H1 (cell line): ENCODE data around the gene TM9SF1. TPM values are rescaled to one million over a fixed set of nuclear protein-coding genes. Genes with fewer than 3 reads are reported as not detected.

ENCODE experiments used
- CTCF ChIA-PET: fragments of 300-600 bp; sonication (Branson Sonifier 250); formaldehyde crosslinking; loops from one replicate; lab custom pipeline; 2021; ENCODE audit not compliant: partially characterized antibody; lab: Charles Lee
- POLR2A ChIA-PET: fragments of 300-600 bp; sonication (Branson Sonifier 250); formaldehyde crosslinking; loops from one replicate; lab custom pipeline; 2021; ENCODE audit warnings: inconsistent platforms; ENCODE audit not compliant: partially characterized antibody; lab: Charles Lee
- DNase-seq, 2 experiments: peaks; one replicate each; pipeline versions ENCODE4 v3.0.0 to v3.0.0-alpha.2; 2010 to 2022; ENCODE audit warnings: low spot score in 2 of 2, low read depth in 1 of 2, mixed read lengths in 1 of 2
- FAIRE-seq: peaks from 2 replicates; lab custom pipeline; 2011; peaks lifted over from hg19 to GRCh38; lab: Jason Lieb, UNC
- H2AFZ ChIP-seq: 2 replicates; pipeline ENCODE4 v1.8.1; 2012; ENCODE audit warnings: low read length, inconsistent platforms
- H2AK5ac ChIP-seq: 2 replicates; pipeline ENCODE4 v1.6.1; 2013; ENCODE audit warnings: low read depth, low read length
- H2BK120ac ChIP-seq: replicated peaks from 2 replicates; pipeline ENCODE3; 2013; ENCODE audit warnings: low read depth, low read length, inconsistent platforms
- H2BK12ac ChIP-seq: 2 replicates; pipeline ENCODE4 v1.6.1; 2013; ENCODE audit warnings: low read depth, low read length
- H2BK15ac ChIP-seq: 2 replicates; pipeline ENCODE4 v1.6.1; 2013; ENCODE audit warnings: low read length
- H2BK20ac ChIP-seq: 2 replicates; pipeline ENCODE4 v1.6.1; 2013; ENCODE audit warnings: low read length
- H2BK5ac ChIP-seq: 2 replicates; pipeline ENCODE4 v1.6.1; 2013; ENCODE audit warnings: low read depth, low read length
- H3K14ac ChIP-seq: 2 replicates; pipeline ENCODE4 v1.6.1; 2013; ENCODE audit warnings: inconsistent platforms; ENCODE audit not compliant: insufficient read length
- H3K18ac ChIP-seq: 2 replicates; pipeline ENCODE4 v1.6.1; 2013; ENCODE audit warnings: low read length; ENCODE audit errors: extremely low read depth
- H3K23ac ChIP-seq: 2 replicates; pipeline ENCODE4 v1.6.1; 2013; ENCODE audit warnings: inconsistent platforms; ENCODE audit not compliant: insufficient read length
- H3K23me2 ChIP-seq: 2 replicates; pipeline ENCODE4 v1.6.1; 2013; ENCODE audit warnings: low read depth, low read length
- H3K27ac ChIP-seq: 2 replicates; pipeline ENCODE4 v1.6.1; 2011; ENCODE audit warnings: low read depth, low read length, inconsistent platforms
- H3K27me3 ChIP-seq, 4 experiments: replicated peaks in 1 of 4; 1 replicate in 1 of 4; 2 replicates in 3 of 4; pipeline versions ENCODE4 v1.6.1 to v1.8.1; 2011 to 2013; ENCODE audit warnings: low read length in 3 of 4, mild to moderate bottlenecking in 3 of 4, inconsistent platforms in 2 of 4, mixed read lengths in 2 of 4, moderate library complexity in 1 of 4; ENCODE audit not compliant: control insufficient read depth in 3 of 4, insufficient read depth in 3 of 4; ENCODE audit errors: extremely low read depth in 1 of 4
- H3K36me3 ChIP-seq, 4 experiments: 2 replicates each; pipeline versions ENCODE4 v1.6.1 to v1.8.1; 2011 to 2013; ENCODE audit warnings: mild to moderate bottlenecking in 4 of 4, low read length in 3 of 4, moderate library complexity in 2 of 4, control low read depth in 1 of 4, inconsistent platforms in 1 of 4; ENCODE audit not compliant: insufficient read depth in 4 of 4, control insufficient read depth in 2 of 4
- H3K4ac ChIP-seq: replicated peaks from 2 replicates; pipeline ENCODE3; 2013; ENCODE audit warnings: low read length, low read depth, mixed read lengths, inconsistent platforms; ENCODE audit not compliant: insufficient read length
- H3K4me1 ChIP-seq, 4 experiments: replicated peaks in 1 of 4; 1 replicate in 1 of 4; 2 replicates in 3 of 4; pipeline versions ENCODE4 v1.6.1 to v1.8.1; 2011 to 2013; ENCODE audit warnings: low read length in 3 of 4, inconsistent platforms in 2 of 4, mixed read lengths in 1 of 4; ENCODE audit not compliant: insufficient read depth in 4 of 4, control insufficient read depth in 3 of 4
- H3K4me2 ChIP-seq, 2 experiments: 2 replicates each; pipeline versions ENCODE4 v1.6.1 to v1.8.1; 2011 to 2013; ENCODE audit warnings: low read depth in 2 of 2, low read length in 2 of 2, control low read depth in 1 of 2, inconsistent platforms in 1 of 2, mild to moderate bottlenecking in 1 of 2; ENCODE audit not compliant: insufficient read depth in 1 of 2
- H3K4me3 ChIP-seq, 4 experiments: fragments of 200-600, 300-600 bp in 1 of 4; sonication (generic), shearing (Covaris generic), sonication (Bioruptor Twin) in 1 of 4; 2 replicates each; pipeline versions ENCODE4 v1.5.1 to v1.8.1; 2011 to 2016; ENCODE audit warnings: low read length in 4 of 4, low read depth in 3 of 4, control low read depth in 2 of 4, inconsistent platforms in 2 of 4, mild to moderate bottlenecking in 2 of 4, mixed read lengths in 1 of 4, moderate library complexity in 1 of 4; ENCODE audit not compliant: insufficient read depth in 2 of 4; ENCODE audit errors: extremely low read depth in 1 of 4
- H3K56ac ChIP-seq: replicated peaks from 2 replicates; pipeline ENCODE3; 2013; ENCODE audit warnings: low read depth, mild to moderate bottlenecking, mixed read lengths, low read length, inconsistent platforms; ENCODE audit not compliant: insufficient read length
- H3K79me1 ChIP-seq: 2 replicates; pipeline ENCODE4 v1.6.1; 2013; ENCODE audit warnings: low read depth, low read length, control low read depth
- H3K79me2 ChIP-seq, 2 experiments: 2 replicates each; pipeline versions ENCODE4 v1.6.1 to v1.8.1; 2012 to 2013; ENCODE audit warnings: low read length in 2 of 2, mild to moderate bottlenecking in 2 of 2, inconsistent platforms in 1 of 2; ENCODE audit not compliant: insufficient read depth in 2 of 2, control insufficient read depth in 1 of 2
- H3K9ac ChIP-seq, 4 experiments: replicated peaks in 1 of 4; 1 replicate in 1 of 4; 2 replicates in 3 of 4; pipeline versions ENCODE4 v1.6.1 to v1.8.1; 2011 to 2013; ENCODE audit warnings: low read depth in 3 of 4, low read length in 3 of 4, control low read depth in 2 of 4, mild to moderate bottlenecking in 2 of 4, moderate library complexity in 2 of 4, inconsistent platforms in 1 of 4; ENCODE audit errors: extremely low read depth in 1 of 4
- H3K9me3 ChIP-seq, 2 experiments: 2 replicates each; pipeline versions ENCODE4 v1.6.1 to v1.8.1; 2012 to 2013; ENCODE audit warnings: mild to moderate bottlenecking in 2 of 2, moderate library complexity in 2 of 2, control low read depth in 1 of 2, inconsistent platforms in 1 of 2, low read depth in 1 of 2, low read length in 1 of 2, mixed read lengths in 1 of 2; ENCODE audit not compliant: insufficient read depth in 2 of 2
- H4K20me1 ChIP-seq, 2 experiments: replicated peaks in 1 of 2; 2 replicates each; pipeline versions ENCODE3 to v1.8.1; 2011 to 2013; ENCODE audit warnings: inconsistent platforms in 2 of 2, low read length in 2 of 2, mild to moderate bottlenecking in 1 of 2; ENCODE audit not compliant: insufficient read depth in 2 of 2, control insufficient read depth in 1 of 2
- H4K5ac ChIP-seq: 2 replicates; pipeline ENCODE4 v1.6.1; 2013; ENCODE audit warnings: low read length, low read depth, mixed read lengths, inconsistent platforms; ENCODE audit not compliant: insufficient read length
- H4K8ac ChIP-seq: 2 replicates; pipeline ENCODE4 v1.8.0; 2013; ENCODE audit warnings: mild to moderate bottlenecking, moderate library complexity, low read length, inconsistent platforms; ENCODE audit not compliant: insufficient read depth; ENCODE audit errors: extremely low read depth
- H4K91ac ChIP-seq: replicated peaks from 2 replicates; pipeline ENCODE3; 2013; ENCODE audit warnings: low read length, mixed read lengths, inconsistent platforms; ENCODE audit not compliant: insufficient read length
- PHF8 ChIP-seq: fragments of 200-600 bp; sonication (generic); conservative IDR thresholded peaks from 2 replicates; pipeline ENCODE4 v1.7.1; 2012; ENCODE audit warnings: low read depth, mild to moderate bottlenecking, inconsistent platforms, low read length, moderate library complexity
- POLR2A ChIP-seq, 2 experiments: IDR thresholded peaks; 1 replicate in 1 of 2; 2 replicates in 1 of 2; pipeline ENCODE4 v1.6.1; 2011; ENCODE audit warnings: low read depth in 2 of 2, low read length in 2 of 2, mild to moderate bottlenecking in 2 of 2; ENCODE audit errors: control extremely low read depth in 1 of 2
- POLR2AphosphoS5 ChIP-seq: IDR thresholded peaks from 2 replicates; pipeline ENCODE4 v1.6.1; 2011; ENCODE audit warnings: low read depth, low read length
- TEAD4 ChIP-seq: IDR thresholded peaks from 2 replicates; pipeline ENCODE4 v1.6.1; 2012; ENCODE audit warnings: low read depth, low read length, inconsistent platforms, mixed read lengths
- WGBS, 2 experiments: shearing (Covaris generic) in 1 of 2; methylation state at CpG; one replicate each; pipeline versions ENCODE4 v1.1.6 to v1.1.7; 2013 to 2015; ENCODE audit warnings: low lambda C conversion rate in 2 of 2, mixed read lengths in 2 of 2, inconsistent platforms in 1 of 2, low coverage in 1 of 2, missing lambda C conversion rate in 1 of 2; ENCODE audit not compliant: insufficient replicate concordance in 2 of 2, insufficient coverage in 1 of 2, insufficient read length in 1 of 2; ENCODE audit errors: extremely low coverage in 1 of 2, missing lambda C conversion rate in 1 of 2; 5-methylcytosine and 5-hydroxymethylcytosine counted together
- polyA plus RNA-seq, 7 experiments: library from polyadenylated mRNA; depleted of rRNA in 3 of 7; stranded (reverse) in 5 of 7; unstranded in 2 of 7; fragments of >200 nt in 5 of 7; fragments of 200-250 nt in 2 of 7; gene quantifications; 1 replicate in 5 of 7; 2 replicates in 1 of 7; 4 replicates in 1 of 7; pipeline versions ENCODE4 v1.2.1 to v1.2.3, GENCODE V29; 2011 to 2013; ENCODE audit warnings: missing spikeins in 2 of 7, mixed read lengths in 2 of 7
- total RNA-seq: library from RNA; stranded (reverse); fragmentation: NEBNext Ultra II Directional; extraction: Animal tissue kit (Norgen Biotek cat#: 25700); gene quantifications from 2 replicates; pipeline ENCODE4 v1.2.1, GENCODE V29; 2021

Gene TM9SF1
- total and polyA plus RNA-seq, 2 of the 8 experiments (the other 6 are each of a cell fraction or from before 2014, with no cell fraction given), result 22.2 to 29.2 TPM

DNA sequence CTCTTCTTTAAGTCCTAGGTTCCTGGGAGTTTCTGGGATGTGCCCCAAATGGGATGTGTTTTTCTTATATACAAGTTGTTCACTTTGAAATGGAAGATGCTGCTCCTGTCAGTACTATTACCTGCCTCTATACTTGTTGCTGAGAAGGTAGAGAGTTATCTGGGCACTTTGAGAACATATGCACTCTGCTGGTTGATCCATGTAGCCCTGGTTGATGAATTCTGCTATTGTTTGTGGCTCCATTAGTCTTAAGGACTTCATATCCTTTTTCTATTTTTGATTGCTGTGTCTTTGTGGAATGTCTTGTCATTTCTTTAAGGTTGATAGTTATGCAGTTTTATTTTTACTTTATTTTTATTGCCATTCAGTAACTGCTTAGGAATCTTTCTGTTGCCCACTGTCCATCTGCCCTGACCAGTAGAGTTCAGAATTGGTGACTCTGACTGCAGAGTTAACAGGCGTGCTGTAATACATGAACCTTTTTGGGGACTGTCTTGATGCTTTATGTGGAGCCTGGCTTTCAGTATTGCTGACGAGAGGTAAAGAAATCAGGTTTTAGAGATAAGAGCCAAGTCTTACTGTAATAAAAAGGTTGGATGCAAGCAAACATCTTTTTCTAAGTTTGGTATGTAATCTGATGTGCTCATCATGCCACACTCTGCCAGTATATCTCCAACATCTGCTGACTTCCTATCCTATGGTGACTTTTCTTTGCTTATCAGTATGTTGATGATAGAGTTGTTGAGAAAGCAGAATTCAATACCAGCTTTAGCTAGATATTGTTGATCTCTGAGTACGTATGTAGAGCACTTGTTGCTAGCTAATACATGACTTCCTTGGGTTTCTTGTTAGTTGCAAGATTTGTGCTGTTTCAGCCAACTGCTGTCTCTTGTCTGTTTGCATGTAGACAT, 39.1 kb upstream of the TM9SF1 start:
- 85% methylated on average over 3 of the region's 3 CpGs; no CpG with 5 or more reads in 1 of the 2 experiments for WGBS, 2 experiments
- TF ChIP-seq TEAD4 (no peak), PHF8 (no peak), POLR2AphosphoS5 (no peak), POLR2A (IDR thresholded peaks at IDR 0.05; ENCODE audit: control extremely low read depth in 1 of 2, low read depth in 2 of 2, low read length in 2 of 2) (no peak)

More for the DNA sequence above, 39.1 kb upstream of the TM9SF1 start:
- H3K4me3 ChIP-seq, result no peak overlapping the region
- no peak for FAIRE-seq
- peak overlapping the region in 1 of 2 experiments; percentile 86; a peak in 1 of 4 replicates for H3K4me2 ChIP-seq
- H2BK20ac ChIP-seq, result no peak overlapping the region
- H2BK5ac ChIP-seq, result no peak overlapping the region
- no peak overlapping the region for H3K27ac ChIP-seq
- peaks cover 8 to 42% (median 34%) of the 10 kb centered on the region in 4 experiments for H3K36me3 ChIP-seq
- no peak overlapping the region for H3K9ac ChIP-seq
- no peak overlapping the region for H2BK15ac ChIP-seq
- ChIA-PET CTCF (interaction anchor here (0.9 to 1.8 kb wide), 9 partner anchors 8 to 198 kb away, joined by 3 to 8 read pairs (median 6); partner anchors contain the start of gene TINF2), POLR2A (interaction anchor here (0.9 to 2.3 kb wide), 5 partner anchors 8 to 119 kb away, joined by 3 to 12 read pairs (median 6); partner anchors contain the start of genes DCAF11, IPO4, MDP1 and NRL)
- no peaks in the 10 kb centered on the region for H3K9me3 ChIP-seq
- H3K18ac ChIP-seq, result no peak overlapping the region
- no peak overlapping the region for H3K23ac ChIP-seq
- peaks cover 2 to 14% (median 4%) of the 10 kb centered on the region in 4 experiments; a peak in 5 of 7 replicates for H3K4me1 ChIP-seq
- no peak overlapping the region for H2AK5ac ChIP-seq
- no peaks in the 10 kb centered on the region; the same call in 1 of the 2 replicates for H3K79me1 ChIP-seq
- no peaks in the 10 kb centered on the region; a peak in 1 of 7 replicates for H3K27me3 ChIP-seq
- no peak overlapping the region for H3K56ac ChIP-seq
- H3K79me2 ChIP-seq, result peaks cover 3 to 33% of the 10 kb centered on the region in 2 experiments; a peak in 2 of 4 replicates
- no peak overlapping the region for H2BK120ac ChIP-seq
- no peak overlapping the region for H2AFZ ChIP-seq
- H3K14ac ChIP-seq, result no peak overlapping the region
- H4K91ac ChIP-seq, result no peak overlapping the region
- H3K23me2 ChIP-seq, result peaks cover 11% of the 10 kb centered on the region
- H4K20me1 ChIP-seq, result peaks cover 3 to 7% of the 10 kb centered on the region in 2 experiments
- no peak overlapping the region for H4K8ac ChIP-seq
- no peak overlapping the region for H3K4ac ChIP-seq
- no peak overlapping the region for H2BK12ac ChIP-seq
- no peak for DNase-seq
- H4K5ac ChIP-seq, result no peak overlapping the region
